Heart left ventricle (tissue), 16 donors: Measurements from ENCODE around the gene CHST11. TPM values are rescaled to one million over a fixed set of nuclear protein-coding genes. Genes with fewer than 3 reads are reported as not detected.
"Not testable (repeated sequence)": the region's sequence is repeated elsewhere in the genome, so short reads cannot be mapped to it uniquely, and the experiment has no call there.

Experiments
- ATAC-seq, 4 donors: fragments of 200-7000 bp; cut with Tn5 transposase; one replicate each; pipeline ENCODE4 v1.9.1; 2020 to 2022; ENCODE audit warnings: moderate library complexity in 4 of 4, mild to moderate bottlenecking in 3 of 4, moderate number of reproducible peaks in 1 of 4
- DNase-seq, 5 donors: peaks; one replicate each; pipeline ENCODE4 v3.0.0-alpha.2; 2020
- H3K27ac ChIP-seq, 12 donors: fragments of 200-600 bp; sonication (generic) in 4 of 12; one replicate each; pipeline versions ENCODE4 v1.5.0 to v1.8.0; 2016 to 2022; ENCODE audit warnings: mild to moderate bottlenecking in 2 of 12
- H3K27me3 ChIP-seq, 9 donors: fragments of 200-600 bp; sonication (generic) in 2 of 9; one replicate each; pipeline versions ENCODE4 v1.5.1 to v1.8.0; 2016 to 2022; ENCODE audit warnings: mild to moderate bottlenecking in 3 of 9
- H3K36me3 ChIP-seq, 9 donors: fragments of 200-600 bp; sonication (generic) in 2 of 9; one replicate each; pipeline versions ENCODE4 v1.5.0 to v1.8.0; 2018 to 2022; ENCODE audit warnings: mild to moderate bottlenecking in 2 of 9
- H3K4me1 ChIP-seq, 12 donors: fragments of 200-600 bp; sonication (generic) in 4 of 12; one replicate each; pipeline versions ENCODE4 v1.5.0 to v1.8.0; 2016 to 2022; ENCODE audit warnings: mild to moderate bottlenecking in 3 of 12
- H3K4me3 ChIP-seq, 12 donors: fragments of 200-600 bp; sonication (generic) in 4 of 12; one replicate each; pipeline versions ENCODE4 v1.5.0 to v1.8.0; 2017 to 2022; ENCODE audit warnings: mild to moderate bottlenecking in 9 of 12, moderate library complexity in 4 of 12
- H3K9me3 ChIP-seq, 12 donors: fragments of 200-600 bp; sonication (generic) in 4 of 12; one replicate each; pipeline versions ENCODE4 v1.5.0 to v1.8.0; 2016 to 2022; ENCODE audit warnings: mild to moderate bottlenecking in 1 of 12
- CTCF ChIP-seq, 12 donors: fragments of 200-600 bp; sonication (generic) in 4 of 12; IDR thresholded peaks; one replicate each; pipeline versions ENCODE4 v1.5.0 to v1.8.0; 2018 to 2022; ENCODE audit warnings: antibody characterized with exemption in 12 of 12, mild to moderate bottlenecking in 5 of 12
- POLR2A ChIP-seq, 2 donors: fragments of 450-650 bp; IDR thresholded peaks; one replicate each; pipeline ENCODE4 v1.6.1; 2017; ENCODE audit warnings: antibody characterized with exemption in 2 of 2, mild to moderate bottlenecking in 2 of 2, moderate library complexity in 2 of 2
- WGBS, 4 donors: extraction: QIAGEN DNeasy Blood & Tissue Kit in 2 of 4; methylation state at CpG; one replicate each; pipeline versions ENCODE4 v1.1.5 to v1.1.7; 2013 to 2018; 5-methylcytosine and 5-hydroxymethylcytosine counted together
- intact Hi-C, 10 donors: fragments of 100-400 bp; cut with DNase I; formaldehyde crosslinking; loops; one replicate each; pipeline versions ENCODE4 v1.11.1 to v1.14.2; 2022
- polyA plus RNA-seq, 2 donors: library from polyadenylated mRNA; stranded (reverse); fragments of 200-250 nt; gene quantifications; one replicate each; pipeline ENCODE4 v1.2.3, GENCODE V29; 2013
- total RNA-seq, 9 donors: library from RNA; depleted of rRNA in 2 of 9; stranded (reverse); fragments of >200 nt in 2 of 9; fragmentation: NEBNext Ultra II Directional in 3 of 9; extraction: Animal tissue kit (Norgen Biotek cat#: 25700) in 3 of 9; gene quantifications; one replicate each; pipeline versions ENCODE4 v1.1.0 to v1.2.4, GENCODE V29; 2016 to 2023
- donor health status: ischemic (EF 13 %, LVEDD 7.1; RV severe dilation, severe dysfunction).
- donor health status: healthy with polysubstance abuse.
- donor health status: DM: no; HTN: yes; CAD: no.
- donor health status: DM: no; HTN: no; CAD: no.
- donor health status: ischemic (EF 25% LVEDD 6.9; RV normal size, moderate dysfunction).
- donor health status: ischemic (EF 25% LVEDD 5.7; RV mildly dilated, moderate dysfunction).
- donor health status: healthy.
- donor health status: DM: yes; HTN: yes; CAD: no.
- donor health status: ischemic (EF 35%, LVEDD 5.7; RV mildly dilated, moderate dysfunction).
- donor health status: nonischemic (EF 11% LVEDD 7.7; RV severe dilation, severe dysfunction).
- donor health status: DM: yes; HTN: yes; CAD: no.
- donor health status: PGD.
- donor health status: ischemic (EF 29% LVEDD 5.4; RV normal size, mild dysfunction).
- donor health status: nonischemic (EF 23%, LVEDD 6.1; RV moderate dilation, normal function).

The CHST11 gene
- total and polyA plus RNA-seq, 11 donors: 1.1 to 16.9 (median 3.4) TPM

GRCh38 chr12:104560881-104561280 is 104.1 kb downstream of the CHST11 start:
- 84 to 96% (median 92%) methylated on average over 5 of the region's 5 CpGs for WGBS, 4 donors
- no peak for TF ChIP-seq POLR2A (IDR thresholded peaks at IDR 0.05)
- no peak for TF ChIP-seq CTCF (IDR thresholded peaks at IDR 0.05)
- Histone ChIP-seq H3K27ac (no peak overlapping the region), H3K27me3 (no peaks in the 10 kb centered on the region), H3K4me1 (peaks cover 0 to 6% (median 0%) of the 10 kb centered on the region in 12 donors), H3K4me3 (no peak overlapping the region), H3K36me3 (peaks cover 0 to 4% (median 0%) of the 10 kb centered on the region in 9 donors), H3K9me3 (peaks cover 0 to 6% (median 0%) of the 10 kb centered on the region in 12 donors)
- intact Hi-C loops: no loop called here
- DNase-seq: no peak
- no peak for ATAC-seq

GRCh38 chr12:104562763-104563162 is 106.0 kb downstream of the CHST11 start:
- intact Hi-C loops: no loop called here
- WGBS, 4 donors: 93 to 100% (median 94%) methylated on average over 4 of the region's 4 CpGs
- no peaks in the 10 kb centered on the region for H3K27me3 ChIP-seq
- no peak overlapping the region for H3K27ac ChIP-seq
- ATAC-seq (no peak), DNase-seq (no peak)
- TF ChIP-seq CTCF (IDR thresholded peaks at IDR 0.05) (no peak), POLR2A (IDR thresholded peaks at IDR 0.05) (no peak)
- peaks cover 0 to 6% (median 0%) of the 10 kb centered on the region in 12 donors for H3K9me3 ChIP-seq
- peaks cover 0 to 4% (median 0%) of the 10 kb centered on the region in 9 donors for H3K36me3 ChIP-seq
- H3K4me3 ChIP-seq: no peak overlapping the region
- peaks cover 0 to 17% (median 0%) of the 10 kb centered on the region in 12 donors for H3K4me1 ChIP-seq

- intact Hi-C loops, H3K27me3 ChIP-seq, ATAC-seq, DNase-seq, H3K9me3 ChIP-seq, H3K27ac ChIP-seq, H3K36me3 ChIP-seq, H3K4me3 ChIP-seq: not testable (repeated sequence)
- 65 to 98% (median 90%) methylated on average over 3 of the region's 3 CpGs for WGBS, 4 donors
- H3K4me1 ChIP-seq: peaks cover 0 to 36% (median 0%) of the 10 kb centered on the region in 12 donors
These were observed 107.9 kb downstream of the CHST11 start for GRCh38 chr12:104564662-104565061.

- 74 to 91% (median 83%) methylated on average over 4 to 8 of the region's 8 CpGs for WGBS, 4 donors
- ATAC-seq: peak; percentile 50 to 86 (median 67)
These were observed 109.0 kb downstream of the CHST11 start for GRCh38 chr12:104565606-104566243.

More at GRCh38 chr12:104565606-104566243, 109.0 kb downstream of the CHST11 start:
- no peak for DNase-seq
- H3K4me3 ChIP-seq: no peak overlapping the region
- peaks cover 0 to 4% (median 0%) of the 10 kb centered on the region in 9 donors for H3K36me3 ChIP-seq
- intact Hi-C loops: no loop called here
- peak overlapping the region in 2 of 12 donors; percentile 43 to 46 for H3K27ac ChIP-seq
- TF ChIP-seq POLR2A (IDR thresholded peaks at IDR 0.05): no peak
- no peak for TF ChIP-seq CTCF (IDR thresholded peaks at IDR 0.05)
- no peaks in the 10 kb centered on the region for H3K27me3 ChIP-seq
- H3K4me1 ChIP-seq: peaks cover 0 to 47% (median 0%) of the 10 kb centered on the region in 12 donors
- H3K9me3 ChIP-seq: peaks cover 0 to 6% (median 0%) of the 10 kb centered on the region in 12 donors
